ENCODE results near the gene CCP110.

CCP110 gene

DNA sequence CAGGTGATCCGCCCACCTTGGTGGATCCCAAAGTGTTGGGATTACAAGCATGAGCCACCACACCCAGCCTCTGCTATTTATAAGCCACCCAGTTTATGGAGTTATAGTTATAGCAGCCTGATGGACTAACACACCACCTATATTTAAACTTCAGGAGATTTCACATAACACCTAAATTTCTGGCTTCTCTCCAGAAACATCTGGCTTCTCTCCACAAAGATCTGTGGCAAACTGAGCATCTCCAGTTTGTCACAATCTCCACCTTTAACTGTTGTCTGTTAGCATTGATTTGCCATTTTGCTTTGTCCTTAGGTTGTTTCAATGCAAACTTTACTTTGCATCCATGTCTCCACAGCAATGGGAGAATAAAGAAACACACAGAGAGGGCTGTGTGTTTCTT, 41.5 kb upstream of the CCP110 start:
- no peak overlapping the region for H3K4me3 ChIP-seq (ENCODE audit: control insufficient read depth, low read depth, low read length)
- no peak for DNase-seq (ENCODE audit: low read depth)
- TF ChIP-seq, protein P1, sequence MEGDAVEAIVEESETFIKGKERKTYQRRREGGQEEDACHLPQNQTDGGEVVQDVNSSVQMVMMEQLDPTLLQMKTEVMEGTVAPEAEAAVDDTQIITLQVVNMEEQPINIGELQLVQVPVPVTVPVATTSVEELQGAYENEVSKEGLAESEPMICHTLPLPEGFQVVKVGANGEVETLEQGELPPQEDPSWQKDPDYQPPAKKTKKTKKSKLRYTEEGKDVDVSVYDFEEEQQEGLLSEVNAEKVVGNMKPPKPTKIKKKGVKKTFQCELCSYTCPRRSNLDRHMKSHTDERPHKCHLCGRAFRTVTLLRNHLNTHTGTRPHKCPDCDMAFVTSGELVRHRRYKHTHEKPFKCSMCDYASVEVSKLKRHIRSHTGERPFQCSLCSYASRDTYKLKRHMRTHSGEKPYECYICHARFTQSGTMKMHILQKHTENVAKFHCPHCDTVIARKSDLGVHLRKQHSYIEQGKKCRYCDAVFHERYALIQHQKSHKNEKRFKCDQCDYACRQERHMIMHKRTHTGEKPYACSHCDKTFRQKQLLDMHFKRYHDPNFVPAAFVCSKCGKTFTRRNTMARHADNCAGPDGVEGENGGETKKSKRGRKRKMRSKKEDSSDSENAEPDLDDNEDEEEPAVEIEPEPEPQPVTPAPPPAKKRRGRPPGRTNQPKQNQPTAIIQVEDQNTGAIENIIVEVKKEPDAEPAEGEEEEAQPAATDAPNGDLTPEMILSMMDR (conservative IDR thresholded peaks at IDR 0.05; ENCODE audit: control insufficient read depth, insufficient read depth, low read depth, low read length), result no peak

DNA sequence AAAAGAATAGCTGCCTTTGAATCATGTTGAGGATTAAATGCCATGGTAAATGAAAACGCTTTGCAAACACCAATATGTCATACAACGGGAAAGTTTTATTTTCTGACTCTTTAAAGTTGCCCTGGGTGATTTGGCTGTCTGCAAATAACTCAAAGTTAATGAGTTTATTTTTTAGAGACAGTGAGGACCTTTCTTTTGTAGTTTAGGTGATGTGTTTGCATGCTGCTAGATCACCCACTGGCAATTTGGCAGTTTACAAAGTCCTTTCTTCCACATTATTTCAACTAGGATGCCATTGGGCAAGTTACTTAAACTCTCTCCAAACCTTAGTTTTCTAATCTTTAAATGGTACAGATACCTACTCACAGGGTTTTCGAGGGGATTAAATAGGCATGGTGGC, 39.6 kb upstream of the CCP110 start:
- TF ChIP-seq, protein P1 (conservative IDR thresholded peaks at IDR 0.05; ENCODE audit: control insufficient read depth, insufficient read depth, low read depth, low read length), result no peak
- H3K4me3 ChIP-seq (ENCODE audit: control insufficient read depth, low read depth, low read length), result no peak overlapping the region
- no peak for DNase-seq (ENCODE audit: low read depth)

DNA sequence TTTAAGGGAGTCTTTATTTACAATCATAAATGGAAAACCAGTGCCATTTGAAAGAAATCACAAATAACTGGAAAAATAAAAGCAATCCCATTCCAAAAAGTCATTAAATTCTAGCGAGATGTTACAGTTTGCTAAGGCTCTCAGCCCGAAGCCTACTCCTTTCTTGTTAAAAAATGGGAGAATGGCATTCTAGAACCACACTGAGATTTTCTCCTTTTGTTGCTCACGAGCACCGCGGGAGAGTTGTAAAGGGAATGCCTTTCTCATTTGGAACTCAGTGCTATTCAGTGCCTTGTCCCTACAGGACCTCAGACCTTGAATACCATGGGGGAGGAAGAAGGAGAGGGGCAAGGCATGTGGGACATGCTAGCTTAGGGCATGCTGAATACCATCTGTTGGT, 38.1 kb upstream of the CCP110 start:
- DNase-seq (ENCODE audit: low read depth), result no peak
- H3K4me3 ChIP-seq (ENCODE audit: control insufficient read depth, low read depth, low read length), result no peak overlapping the region
- TF ChIP-seq, protein P1 (conservative IDR thresholded peaks at IDR 0.05; ENCODE audit: control insufficient read depth, insufficient read depth, low read depth, low read length), result no peak

DNA sequence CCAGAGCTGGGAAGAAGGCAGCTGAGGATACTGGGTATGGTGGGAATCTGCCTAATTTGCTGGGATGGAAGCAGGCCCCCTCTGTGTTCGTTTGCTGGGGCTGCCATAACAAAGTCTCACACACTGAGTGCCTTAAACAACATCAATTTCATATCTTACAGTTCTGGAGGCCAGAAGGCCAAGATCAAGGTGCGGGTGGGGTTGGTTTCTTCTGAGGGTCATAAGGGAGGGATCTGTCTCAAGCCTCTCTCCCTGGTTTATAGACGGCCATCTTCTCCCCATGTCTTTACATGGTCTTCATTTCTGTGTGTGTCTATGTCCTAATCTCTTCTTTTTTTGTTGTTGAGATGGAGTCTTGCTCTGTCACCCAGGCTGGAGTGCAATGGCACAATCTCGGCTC, 37.7 kb upstream of the CCP110 start:
- H3K4me3 ChIP-seq (ENCODE audit: control insufficient read depth, low read depth, low read length), result no peak overlapping the region
- no peak for DNase-seq (ENCODE audit: low read depth)
- TF ChIP-seq, protein P1 (conservative IDR thresholded peaks at IDR 0.05; ENCODE audit: control insufficient read depth, insufficient read depth, low read depth, low read length), result no peak

DNA sequence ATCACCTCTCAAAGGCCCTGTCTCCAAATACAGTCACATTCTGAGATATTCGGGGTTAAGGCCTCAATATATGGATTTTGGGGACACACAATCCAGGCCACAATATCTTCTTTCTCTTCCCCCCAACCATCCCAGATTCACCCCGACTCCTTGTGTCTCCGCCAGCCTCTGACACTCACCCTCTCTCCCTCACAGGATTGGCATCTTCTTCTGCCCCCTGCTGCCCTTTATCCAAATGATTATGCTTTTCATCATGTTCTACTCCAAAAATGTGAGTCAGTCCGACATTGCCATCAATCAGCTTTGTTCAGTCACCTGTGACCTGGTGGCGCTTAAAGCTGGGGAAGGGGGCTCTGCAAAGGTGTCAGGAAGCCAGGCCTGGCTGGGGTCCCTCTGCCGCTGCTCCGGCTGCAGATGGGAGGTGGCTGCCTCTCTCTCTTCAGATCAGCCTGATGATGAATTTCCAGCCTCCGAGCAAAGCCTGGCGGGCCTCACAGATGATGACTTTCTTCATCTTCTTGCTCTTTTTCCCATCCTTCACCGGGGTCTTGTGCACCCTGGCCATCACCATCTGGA, 36.9 kb upstream of the CCP110 start:
- TF ChIP-seq, protein P1 (conservative IDR thresholded peaks at IDR 0.05; ENCODE audit: control insufficient read depth, insufficient read depth, low read depth, low read length), result no peak
- no peak overlapping the region for H3K4me3 ChIP-seq (ENCODE audit: control insufficient read depth, low read depth, low read length)
- DNase-seq (ENCODE audit: low read depth), result no peak

DNA sequence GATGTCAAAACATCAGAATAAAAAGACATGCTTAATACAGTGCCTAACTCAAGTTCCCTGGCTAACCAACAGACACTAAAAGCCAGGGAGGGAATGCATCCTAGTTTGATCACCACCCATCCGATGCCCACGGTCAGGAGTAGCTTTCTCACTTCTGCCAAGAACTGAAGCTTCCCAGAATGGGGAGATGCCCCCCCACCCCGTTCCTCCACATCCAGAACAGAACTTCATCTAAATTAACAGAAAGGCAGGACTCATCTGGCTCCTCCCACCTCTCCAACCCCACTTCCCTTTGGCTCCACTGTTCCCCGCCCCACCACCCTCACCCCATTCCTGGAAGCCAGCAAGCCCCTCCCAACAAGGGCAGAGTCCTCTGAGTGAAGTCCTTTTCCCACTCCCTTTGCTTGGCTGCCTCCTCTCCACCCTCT, 35.5 kb upstream of the CCP110 start:
- no peak for DNase-seq (ENCODE audit: low read depth)
- H3K4me3 ChIP-seq (ENCODE audit: control insufficient read depth, low read depth, low read length), result no peak overlapping the region
- TF ChIP-seq, protein P1 (conservative IDR thresholded peaks at IDR 0.05; ENCODE audit: control insufficient read depth, insufficient read depth, low read depth, low read length), result no peak

DNA sequence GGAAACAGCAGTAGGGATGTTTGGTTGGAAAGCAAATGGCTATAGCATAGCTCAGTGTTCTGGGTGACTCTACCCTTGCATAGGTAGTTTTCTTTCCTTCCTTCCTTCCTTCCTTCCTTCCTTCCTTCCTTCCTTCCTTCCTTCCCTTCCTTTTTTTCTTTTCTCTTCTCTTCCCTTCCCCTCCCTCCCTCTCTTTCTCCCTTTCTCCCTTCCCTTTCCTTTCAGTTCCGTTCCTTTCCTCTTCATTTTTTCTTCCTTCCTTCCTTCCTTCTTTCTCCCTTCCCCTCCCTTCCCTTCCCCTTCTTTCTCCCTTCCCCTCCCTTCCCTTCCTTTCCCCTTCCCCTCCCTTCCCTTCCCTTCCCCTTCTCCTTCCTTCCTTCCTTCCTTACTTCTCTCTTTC, 33.1 kb upstream of the CCP110 start:
- H3K4me3 ChIP-seq (ENCODE audit: control insufficient read depth, low read depth, low read length), result no peak overlapping the region
- TF ChIP-seq, protein P1 (conservative IDR thresholded peaks at IDR 0.05; ENCODE audit: control insufficient read depth, insufficient read depth, low read depth, low read length), result no peak
- no peak for DNase-seq (ENCODE audit: low read depth)

All from fibroblast of mammary gland (primary cell).